Chondrocyte (in vitro differentiated cells): ENCODE results near the gene SLC25A21. TPM values are rescaled to one million over a fixed set of nuclear protein-coding genes. Genes with fewer than 3 reads are reported as not detected.
"Not testable (repeated sequence)": the region's sequence is repeated elsewhere in the genome, so short reads cannot be mapped to it uniquely, and the experiment has no call there.

Experiments
- DNase-seq: peaks from one replicate; pipeline ENCODE4 v3.0.0; 2021; ENCODE audit warnings: mixed read lengths, low spot score
- H3K27ac Mint-ChIP-seq: one replicate; pipeline ENCODE4 v1.8.0; 2021; ENCODE audit warnings: mild to moderate bottlenecking, moderate library complexity, mixed read lengths; ENCODE audit not compliant: unreplicated experiment
- H3K27me3 Mint-ChIP-seq: 2 replicates; pipeline ENCODE4 v1.8.0; 2021; ENCODE audit warnings: low read depth, mixed read lengths
- H3K36me3 Mint-ChIP-seq: 2 replicates; pipeline ENCODE4 v1.8.0; 2021; ENCODE audit warnings: low read depth, mixed read lengths
- H3K4me1 Mint-ChIP-seq: 2 replicates; pipeline ENCODE4 v1.8.0; 2021; ENCODE audit warnings: low read depth, mild to moderate bottlenecking, mixed read lengths
- H3K4me3 Mint-ChIP-seq: one replicate; pipeline ENCODE4 v1.8.0; 2021; ENCODE audit warnings: mild to moderate bottlenecking, moderate library complexity, mixed read lengths; ENCODE audit not compliant: unreplicated experiment
- H3K9me3 Mint-ChIP-seq: 2 replicates; pipeline ENCODE4 v1.8.0; 2021; ENCODE audit warnings: low read depth, mixed read lengths
- total RNA-seq: library from RNA; stranded (reverse); gene quantifications from 3 replicates; pipeline ENCODE4 v1.2.1, GENCODE V29; 2021
- TF ChIP-seq, protein P1 (sequence below): fragments of 200-600 bp; sonication (generic); IDR thresholded peaks from 2 replicates; pipeline ENCODE4 v1.5.0; 2021; ENCODE audit warnings: antibody characterized with exemption, mild to moderate bottlenecking, moderate library complexity

Gene SLC25A21
- total RNA-seq, 1 donor from 2014 or later: 0.22 TPM

- H3K4me3 Mint-ChIP-seq: no peak overlapping the region
- H3K9me3 Mint-ChIP-seq: peaks cover 5% of the 10 kb centered on the region
- no peaks in the 10 kb centered on the region for H3K4me1 Mint-ChIP-seq
Measured at GRCh38 chr14:37082449-37082848, 90.0 kb downstream of the SLC25A21 start.

GRCh38 chr14:37081856-37082255 is 90.5 kb downstream of the SLC25A21 start:
- no peaks in the 10 kb centered on the region for H3K27me3 Mint-ChIP-seq
- TF ChIP-seq, protein P1, sequence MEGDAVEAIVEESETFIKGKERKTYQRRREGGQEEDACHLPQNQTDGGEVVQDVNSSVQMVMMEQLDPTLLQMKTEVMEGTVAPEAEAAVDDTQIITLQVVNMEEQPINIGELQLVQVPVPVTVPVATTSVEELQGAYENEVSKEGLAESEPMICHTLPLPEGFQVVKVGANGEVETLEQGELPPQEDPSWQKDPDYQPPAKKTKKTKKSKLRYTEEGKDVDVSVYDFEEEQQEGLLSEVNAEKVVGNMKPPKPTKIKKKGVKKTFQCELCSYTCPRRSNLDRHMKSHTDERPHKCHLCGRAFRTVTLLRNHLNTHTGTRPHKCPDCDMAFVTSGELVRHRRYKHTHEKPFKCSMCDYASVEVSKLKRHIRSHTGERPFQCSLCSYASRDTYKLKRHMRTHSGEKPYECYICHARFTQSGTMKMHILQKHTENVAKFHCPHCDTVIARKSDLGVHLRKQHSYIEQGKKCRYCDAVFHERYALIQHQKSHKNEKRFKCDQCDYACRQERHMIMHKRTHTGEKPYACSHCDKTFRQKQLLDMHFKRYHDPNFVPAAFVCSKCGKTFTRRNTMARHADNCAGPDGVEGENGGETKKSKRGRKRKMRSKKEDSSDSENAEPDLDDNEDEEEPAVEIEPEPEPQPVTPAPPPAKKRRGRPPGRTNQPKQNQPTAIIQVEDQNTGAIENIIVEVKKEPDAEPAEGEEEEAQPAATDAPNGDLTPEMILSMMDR: no peak
- H3K9me3 Mint-ChIP-seq: peaks cover 5% of the 10 kb centered on the region
- no peaks in the 10 kb centered on the region for H3K36me3 Mint-ChIP-seq
- no peak overlapping the region for H3K4me3 Mint-ChIP-seq
- no peak overlapping the region for H3K27ac Mint-ChIP-seq
- no peaks in the 10 kb centered on the region for H3K4me1 Mint-ChIP-seq
- no peak for DNase-seq

More at GRCh38 chr14:37082449-37082848, 90.0 kb downstream of the SLC25A21 start:
- TF ChIP-seq, protein P1: no peak
- no peak overlapping the region for H3K27ac Mint-ChIP-seq
- H3K36me3 Mint-ChIP-seq: no peaks in the 10 kb centered on the region
- H3K27me3 Mint-ChIP-seq: no peaks in the 10 kb centered on the region
- DNase-seq: no peak

- H3K27me3 Mint-ChIP-seq: no peaks in the 10 kb centered on the region
- TF ChIP-seq, protein P1: no peak
- DNase-seq: no peak
- H3K27ac Mint-ChIP-seq: no peak overlapping the region
- H3K36me3 Mint-ChIP-seq: no peaks in the 10 kb centered on the region
- no peaks in the 10 kb centered on the region for H3K4me1 Mint-ChIP-seq
- H3K9me3 Mint-ChIP-seq: peaks cover 5% of the 10 kb centered on the region
- H3K4me3 Mint-ChIP-seq: no peak overlapping the region
Measured at GRCh38 chr14:37081218-37081617, 91.2 kb downstream of the SLC25A21 start.

DNA sequence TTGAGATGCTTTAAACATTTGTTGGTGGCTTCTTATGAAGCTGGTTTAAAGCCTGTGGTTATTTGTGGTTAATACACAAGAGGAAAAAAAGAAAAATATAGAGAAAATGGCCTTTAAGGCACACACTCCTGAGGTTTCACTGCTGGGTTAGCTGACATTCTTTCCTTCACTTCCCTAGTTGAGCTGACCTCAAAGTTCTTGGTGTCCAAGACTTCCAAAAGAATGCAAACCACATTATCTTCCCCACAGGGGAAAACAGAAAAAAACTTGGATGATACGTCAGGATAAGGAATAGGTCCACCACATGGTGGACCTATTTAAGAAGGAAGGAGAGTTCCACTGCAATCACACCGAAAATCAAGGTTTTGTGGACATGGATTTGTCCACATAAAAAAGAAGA is 94.3 kb downstream of the SLC25A21 start:
- H3K36me3 Mint-ChIP-seq: no peaks in the 10 kb centered on the region
- no peak overlapping the region for H3K4me3 Mint-ChIP-seq
- TF ChIP-seq, protein P1: no peak
- DNase-seq: no peak
- H3K4me1 Mint-ChIP-seq: no peaks in the 10 kb centered on the region
- H3K27ac Mint-ChIP-seq: no peak overlapping the region
- H3K27me3 Mint-ChIP-seq: no peaks in the 10 kb centered on the region
- peaks cover 5% of the 10 kb centered on the region for H3K9me3 Mint-ChIP-seq

DNA sequence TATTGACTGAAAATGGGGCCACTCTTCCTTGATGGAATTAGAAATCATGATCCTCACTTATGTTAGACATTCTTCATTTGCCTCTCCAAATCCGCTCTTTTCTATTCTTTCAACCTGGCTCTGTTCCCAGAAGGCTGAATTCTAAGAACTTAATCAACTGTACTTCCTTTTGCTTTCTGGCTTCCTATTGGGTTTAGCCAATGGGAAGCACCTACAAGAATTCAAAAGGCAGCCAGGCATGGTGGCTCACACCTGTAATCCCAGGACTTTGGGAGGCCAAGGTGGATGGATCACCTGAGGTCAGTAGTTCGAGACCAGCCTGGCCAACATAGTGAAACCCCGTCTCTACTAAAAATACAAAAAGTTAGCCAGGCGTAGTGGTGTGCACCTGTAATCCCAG is 98.1 kb downstream of the SLC25A21 start:
- not testable (repeated sequence) for DNase-seq, H3K27ac Mint-ChIP-seq, H3K4me3 Mint-ChIP-seq, H3K36me3 Mint-ChIP-seq, H3K4me1 Mint-ChIP-seq, H3K9me3 Mint-ChIP-seq, H3K27me3 Mint-ChIP-seq

- no peaks in the 10 kb centered on the region for H3K9me3 Mint-ChIP-seq
- no peaks in the 10 kb centered on the region for H3K27me3 Mint-ChIP-seq
- TF ChIP-seq, protein P1: no peak
- no peak overlapping the region for H3K27ac Mint-ChIP-seq
- no peak for DNase-seq
- H3K4me1 Mint-ChIP-seq: peaks cover 27% of the 10 kb centered on the region
- no peak overlapping the region for H3K4me3 Mint-ChIP-seq
- H3K36me3 Mint-ChIP-seq: no peaks in the 10 kb centered on the region
Measured at GRCh38 chr14:37063467-37064240, 108.8 kb downstream of the SLC25A21 start.
